Effector CD4-positive, alpha-beta T cell (primary cell): Measurements from ENCODE around the gene GABRD. TPM values are rescaled to one million over a fixed set of nuclear protein-coding genes. Genes with fewer than 3 reads are reported as not detected.
"Not testable (repeated sequence)": the region's sequence is repeated elsewhere in the genome, so short reads cannot be mapped to it uniquely, and the experiment has no call there.

ENCODE experiments used
- DNase-seq: peaks from one replicate; pipeline ENCODE4 v3.0.0-alpha.2; 2020
- total RNA-seq: gene quantifications from one replicate; lab custom pipeline; 2026; lab: John Stamatoyannopoulos, UW

GABRD gene
- not detected for total RNA-seq

- no peak for DNase-seq
Observed at GRCh38 chr1:2019172-2019543, at the start of gene GABRD. GABRD (plus strand) TSS chr1:2019345; CDS start chr1:2019424, 79 bp downstream.

- DNase-seq: no peak
Observed at GRCh38 chr1:1969505-1969900, 49.6 kb upstream of the GABRD start.

- DNase-seq: no peak
Observed at GRCh38 chr1:1969953-1970716, 49.0 kb upstream of the GABRD start.

- DNase-seq: no peak
Observed at GRCh38 chr1:1971017-1971416, 48.1 kb upstream of the GABRD start.

GRCh38 chr1:1971688-1972087 lies 47.5 kb upstream of the GABRD start:
- no peak for DNase-seq

- no peak for DNase-seq
Observed at GRCh38 chr1:1972976-1973715, 46.0 kb upstream of the GABRD start.

GRCh38 chr1:1973716-1974642 lies 45.2 kb upstream of the GABRD start:
- no peak for DNase-seq

- no peak for DNase-seq
Observed at GRCh38 chr1:1974834-1975233, 44.3 kb upstream of the GABRD start.

- DNase-seq: no peak
Observed at GRCh38 chr1:1975535-1975934, 43.6 kb upstream of the GABRD start.

- DNase-seq: no peak
Observed at GRCh38 chr1:1976031-1976430, 43.1 kb upstream of the GABRD start.

- DNase-seq: no peak
Observed at GRCh38 chr1:1978108-1978507, 41.0 kb upstream of the GABRD start.

GRCh38 chr1:1978690-1979481 lies 40.3 kb upstream of the GABRD start:
- not testable (repeated sequence) for DNase-seq

GRCh38 chr1:1979482-1980165 lies 39.5 kb upstream of the GABRD start:
- DNase-seq: no peak

- no peak for DNase-seq
Observed at GRCh38 chr1:1980467-1981141, 38.5 kb upstream of the GABRD start.

- no peak for DNase-seq
Observed at GRCh38 chr1:1981142-1981500, 38.0 kb upstream of the GABRD start.

GRCh38 chr1:1981631-1982327 lies 37.4 kb upstream of the GABRD start:
- DNase-seq: not testable (repeated sequence)

GRCh38 chr1:1982379-1983232 lies 36.5 kb upstream of the GABRD start:
- DNase-seq: no peak

GRCh38 chr1:1984560-1985070 lies 34.5 kb upstream of the GABRD start:
- DNase-seq: no peak

GRCh38 chr1:1985375-1986050 lies 33.6 kb upstream of the GABRD start:
- DNase-seq: no peak
